Stimulated activated CD4-positive, alpha-beta T cell treated with anti-CD3 and anti-CD28 coated beads, Interleukin-1b, Interleukin-23, amount 100 ng/mL, for 24 hours (primary cell): Measurements from ENCODE around the gene UBE4B.
"Not testable (repeated sequence)": the region's sequence is repeated elsewhere in the genome, so short reads cannot be mapped to it uniquely, and the experiment has no call there.

Experiments
- DNase-seq, 4 experiments: peaks; one replicate each; pipeline ENCODE4 v3.0.0-alpha.2; 2020; ENCODE audit warnings: low read depth in 4 of 4, low spot score in 1 of 4

UBE4B gene

GRCh38 chr1:10209590-10209904, 176.8 kb downstream of the UBE4B start:
- DNase-seq, result no peak

DNA sequence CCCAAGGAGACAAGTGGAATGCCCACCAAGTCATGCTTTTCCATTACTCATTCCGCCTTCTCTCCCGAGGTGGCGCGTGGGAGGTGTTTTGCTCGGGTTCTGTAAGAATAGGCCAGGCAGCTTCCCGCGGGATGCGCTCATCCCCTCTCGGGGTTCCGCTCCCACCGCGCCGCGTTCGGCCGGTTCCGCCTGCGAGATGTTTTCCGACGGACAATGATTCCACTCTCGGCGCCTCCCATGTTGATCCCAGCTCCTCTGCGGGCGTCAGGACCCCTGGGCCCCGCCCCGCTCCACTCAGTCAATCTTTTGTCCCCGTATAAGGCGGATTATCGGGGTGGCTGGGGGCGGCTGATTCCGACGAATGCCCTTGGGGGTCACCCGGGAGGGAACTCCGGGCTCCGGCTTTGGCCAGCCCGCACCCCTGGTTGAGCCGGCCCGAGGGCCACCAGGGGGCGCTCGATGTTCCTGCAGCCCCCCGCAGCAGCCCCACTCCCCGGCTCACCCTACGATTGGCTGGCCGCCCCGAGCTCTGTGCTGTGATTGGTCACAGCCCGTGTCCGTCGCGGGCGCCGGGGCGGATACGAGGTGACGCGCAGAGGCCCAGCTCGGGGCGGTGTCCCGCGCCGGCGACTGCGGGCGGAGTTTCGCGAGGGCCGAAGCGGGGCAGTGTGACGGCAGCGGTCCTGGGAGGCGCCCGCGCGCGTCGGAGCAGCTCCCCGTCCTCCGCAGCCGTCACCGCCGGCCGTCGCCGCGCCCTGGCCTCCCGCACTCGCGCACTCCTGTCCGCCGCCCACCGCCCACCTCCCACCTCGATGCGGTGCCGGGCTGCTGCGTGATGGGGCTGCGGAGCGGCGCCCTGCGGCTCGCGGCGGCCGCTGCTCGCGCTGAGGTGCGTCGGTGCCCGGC, 177.4 kb downstream of the UBE4B start, which contains the start of gene KIF1B:
Gene KIF1B, plus strand, starts transcription at position 666 of the 906 bp plus-strand sequence. CDS start 21,759 bp downstream, outside the sequence.
- peak; percentile 90 to 96 (median 94) for DNase-seq

GRCh38 chr1:10210841-10211804, 178.4 kb downstream of the UBE4B start:
- no peak for DNase-seq

DNA sequence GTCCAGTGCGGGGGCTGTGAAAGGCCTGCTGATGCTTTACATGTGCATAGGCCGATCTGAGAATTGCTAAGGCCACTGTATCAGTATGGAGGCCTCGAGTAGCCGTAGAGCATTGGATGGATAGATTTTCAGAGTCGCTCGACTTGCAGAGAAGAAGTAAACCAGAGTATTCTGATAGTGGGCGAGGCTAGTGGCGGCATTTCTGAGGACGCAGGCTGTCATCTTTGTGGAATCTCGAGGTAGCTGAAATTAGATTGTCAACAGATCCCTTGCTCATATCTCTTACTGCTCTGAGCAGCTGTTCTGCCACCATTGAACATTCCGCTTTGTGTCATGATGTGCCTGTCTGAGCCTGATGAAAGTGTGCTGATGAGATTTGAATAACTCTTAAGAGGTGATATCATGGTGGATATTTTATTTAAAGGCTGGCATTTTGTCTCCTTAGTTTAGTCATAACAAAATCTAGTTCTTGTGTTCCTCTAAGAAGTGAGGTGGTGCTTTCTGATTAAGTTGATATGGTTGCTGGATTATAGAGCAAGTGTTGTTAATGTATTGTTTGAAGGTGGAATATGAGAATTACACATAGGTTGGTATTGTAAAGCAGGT, 179.2 kb downstream of the UBE4B start:
- DNase-seq, result no peak

- DNase-seq, result no peak
Observed at GRCh38 chr1:10212476-10212875, 179.7 kb downstream of the UBE4B start.

GRCh38 chr1:10213186-10213705, 180.5 kb downstream of the UBE4B start:
- no peak for DNase-seq

DNA sequence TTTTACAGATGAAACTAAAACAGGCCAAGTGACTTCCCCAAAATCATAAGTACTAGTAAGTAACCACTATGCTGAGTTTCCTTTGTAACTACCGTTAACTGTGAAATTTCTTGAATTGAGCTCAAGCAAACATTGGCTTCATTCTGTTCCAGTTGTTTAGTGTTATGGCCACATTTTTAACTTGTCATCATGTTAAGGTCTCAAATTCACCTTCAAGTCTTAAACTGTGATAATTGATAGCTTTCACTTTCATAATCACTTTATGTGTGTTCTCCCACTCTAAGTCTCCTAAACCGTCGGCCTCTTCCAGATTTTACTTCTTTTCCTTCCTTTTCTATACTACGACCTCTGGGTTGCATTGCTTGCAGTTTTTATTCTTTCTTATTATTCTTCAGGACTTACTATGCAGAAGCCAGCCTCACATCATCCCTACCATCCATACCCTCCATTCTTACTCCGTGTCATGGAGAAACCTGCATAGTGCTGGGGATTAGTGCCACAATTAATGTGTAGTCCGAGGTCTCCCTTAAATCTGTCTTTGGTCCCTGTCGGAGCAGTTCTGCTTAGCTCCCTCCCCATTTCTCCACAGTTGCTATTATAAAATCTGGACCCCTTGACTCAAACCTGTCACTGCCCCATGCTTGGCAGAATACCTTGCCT, 183.5 kb downstream of the UBE4B start:
- DNase-seq, result no peak

GRCh38 chr1:10217748-10218441, 185.1 kb downstream of the UBE4B start:
- DNase-seq, result no peak

- DNase-seq, result no peak
Observed at GRCh38 chr1:10220200-10220599, 187.4 kb downstream of the UBE4B start.

- DNase-seq, result not testable (repeated sequence)
Observed at GRCh38 chr1:10220657-10221056, 187.9 kb downstream of the UBE4B start.

DNA sequence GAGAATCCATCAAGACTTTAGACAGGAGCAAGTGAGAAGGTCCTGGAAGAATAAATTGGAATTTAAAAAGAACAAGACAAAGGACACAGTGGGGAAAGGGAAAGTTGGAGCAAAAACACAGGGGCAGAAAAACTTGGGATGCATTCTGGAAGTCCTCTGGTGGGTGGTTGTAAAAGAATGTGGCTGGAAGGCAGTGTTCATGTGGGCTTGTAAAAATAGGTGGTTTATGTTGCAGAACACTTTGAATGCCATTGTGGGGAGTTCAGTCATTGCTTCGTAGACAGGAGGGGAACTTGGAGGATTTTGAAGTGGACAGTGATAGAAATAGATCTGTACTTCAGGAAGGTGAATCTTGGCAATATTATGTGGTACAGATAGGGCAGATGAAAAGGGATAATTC, 192.8 kb downstream of the UBE4B start:
- DNase-seq, result no peak

DNA sequence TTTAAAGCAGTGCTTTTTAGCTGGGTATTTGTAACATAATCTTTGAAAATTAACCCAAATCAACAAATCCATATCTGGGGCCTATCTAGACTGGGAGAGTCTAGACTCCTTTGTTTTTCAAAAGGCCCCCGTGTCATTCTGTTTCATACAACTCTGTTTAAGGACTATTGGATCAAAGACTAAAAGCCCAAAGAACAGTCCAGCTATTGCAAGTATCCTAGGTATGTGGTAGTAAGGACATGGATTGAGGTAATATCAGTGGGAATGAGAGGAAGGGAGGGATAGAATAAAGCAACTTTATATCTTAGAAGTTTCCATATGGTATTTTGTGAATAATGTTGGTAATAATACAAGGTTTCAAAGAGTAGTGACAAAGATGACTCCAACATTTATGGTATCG, 195.8 kb downstream of the UBE4B start:
- no peak for DNase-seq

GRCh38 chr1:10229903-10230302, 197.1 kb downstream of the UBE4B start:
- DNase-seq, result no peak
